ENCODE results near the gene GRAMD1A.

- TF ChIP-seq GATA3 (IDR thresholded peaks at IDR 0.05; ENCODE audit: low read depth, low read length) (no peak), GATA2 (IDR thresholded peaks at IDR 0.05; ENCODE audit: low read depth, low read length) (no peak)
These were observed 20.1 kb upstream of the GRAMD1A start for GRCh38 chr19:34979819-34980640.

All from SH-SY5Y (cell line).